ENCODE measurements around the gene CENPP.
"Not testable (repeated sequence)": the region's sequence is repeated elsewhere in the genome, so short reads cannot be mapped to it uniquely, and the experiment has no call there.

The CENPP gene

DNA sequence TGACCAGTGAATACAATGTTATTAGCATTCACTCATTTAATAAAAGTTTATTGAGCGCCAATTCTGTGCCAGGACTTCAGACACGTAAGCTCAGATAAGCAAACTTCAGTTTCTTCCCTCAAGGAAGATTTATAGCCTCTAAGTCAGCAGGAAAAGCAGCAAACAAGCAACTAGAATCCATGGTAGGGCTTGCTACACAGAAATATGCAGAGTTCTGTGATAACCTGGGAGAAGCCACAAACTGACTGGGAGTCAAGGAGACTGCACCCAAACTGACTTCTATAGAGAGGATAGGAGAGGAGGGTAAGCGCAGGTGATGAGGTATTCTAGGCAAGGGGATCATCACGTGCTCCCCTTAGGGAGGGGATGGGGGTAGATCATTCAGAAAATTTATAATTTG, 80.1 kb downstream of the CENPP start:
- no peak for DNase-seq (ENCODE audit: low spot score)
- in situ Hi-C loops (cut with MboI; ENCODE audit: low sequenced_read_pairs, unreplicated experiment) = no loop called here
- TF ChIP-seq, protein P1, sequence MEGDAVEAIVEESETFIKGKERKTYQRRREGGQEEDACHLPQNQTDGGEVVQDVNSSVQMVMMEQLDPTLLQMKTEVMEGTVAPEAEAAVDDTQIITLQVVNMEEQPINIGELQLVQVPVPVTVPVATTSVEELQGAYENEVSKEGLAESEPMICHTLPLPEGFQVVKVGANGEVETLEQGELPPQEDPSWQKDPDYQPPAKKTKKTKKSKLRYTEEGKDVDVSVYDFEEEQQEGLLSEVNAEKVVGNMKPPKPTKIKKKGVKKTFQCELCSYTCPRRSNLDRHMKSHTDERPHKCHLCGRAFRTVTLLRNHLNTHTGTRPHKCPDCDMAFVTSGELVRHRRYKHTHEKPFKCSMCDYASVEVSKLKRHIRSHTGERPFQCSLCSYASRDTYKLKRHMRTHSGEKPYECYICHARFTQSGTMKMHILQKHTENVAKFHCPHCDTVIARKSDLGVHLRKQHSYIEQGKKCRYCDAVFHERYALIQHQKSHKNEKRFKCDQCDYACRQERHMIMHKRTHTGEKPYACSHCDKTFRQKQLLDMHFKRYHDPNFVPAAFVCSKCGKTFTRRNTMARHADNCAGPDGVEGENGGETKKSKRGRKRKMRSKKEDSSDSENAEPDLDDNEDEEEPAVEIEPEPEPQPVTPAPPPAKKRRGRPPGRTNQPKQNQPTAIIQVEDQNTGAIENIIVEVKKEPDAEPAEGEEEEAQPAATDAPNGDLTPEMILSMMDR (IDR thresholded peaks at IDR 0.05; ENCODE audit: borderline replicate concordance, control extremely low read depth, extremely low read depth, insufficient read depth, missing control alignments) = no peak

DNA sequence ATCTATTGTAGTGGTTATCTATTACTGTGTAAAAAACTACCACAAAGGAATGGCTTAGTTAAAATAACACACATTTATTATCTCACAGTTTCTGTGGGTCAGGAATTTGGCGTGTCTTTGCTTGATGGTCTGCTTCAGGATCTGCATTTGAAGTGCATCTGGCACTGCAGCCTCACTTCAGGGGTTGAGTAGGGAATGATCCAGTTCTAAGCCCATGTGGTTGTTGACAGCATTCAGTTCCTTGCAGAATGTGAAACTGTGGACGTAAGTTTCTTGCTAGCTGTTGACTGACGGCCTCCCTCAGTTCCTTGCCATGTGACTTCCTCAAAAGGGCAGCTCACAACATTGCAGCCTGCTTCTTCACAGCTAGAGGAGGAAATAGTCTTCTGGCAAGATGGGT, 80.7 kb downstream of the CENPP start:
- peak; percentile 29 for DNase-seq (ENCODE audit: low spot score)
- TF ChIP-seq, protein P1 (IDR thresholded peaks at IDR 0.05; ENCODE audit: borderline replicate concordance, control extremely low read depth, extremely low read depth, insufficient read depth, missing control alignments) = no peak
- in situ Hi-C loops (cut with MboI; ENCODE audit: low sequenced_read_pairs, unreplicated experiment) = no loop called here

DNA sequence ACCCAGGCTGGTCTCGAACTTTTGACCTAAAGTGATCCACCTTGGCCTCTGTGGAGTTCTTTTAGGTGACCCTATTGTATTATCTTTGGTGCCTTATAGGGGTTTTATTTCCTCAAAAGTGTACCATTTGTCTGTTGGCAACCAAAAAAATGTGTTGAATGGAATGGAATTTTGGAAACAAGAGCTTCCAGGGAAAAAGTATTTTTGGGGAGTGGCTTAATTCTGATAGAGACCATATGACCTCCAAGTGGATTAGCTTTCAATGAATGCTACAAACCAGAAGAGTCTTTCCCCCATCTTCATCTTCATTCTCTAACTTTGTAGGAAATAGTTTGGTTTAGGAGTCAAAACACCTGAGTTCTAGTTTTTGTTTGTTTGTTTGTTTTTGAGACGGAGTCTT, 82.1 kb downstream of the CENPP start:
- in situ Hi-C loops (cut with MboI; ENCODE audit: low sequenced_read_pairs, unreplicated experiment) = no loop called here
- TF ChIP-seq, protein P1 (IDR thresholded peaks at IDR 0.05; ENCODE audit: borderline replicate concordance, control extremely low read depth, extremely low read depth, insufficient read depth, missing control alignments) = no peak
- no peak for DNase-seq (ENCODE audit: low spot score)

DNA sequence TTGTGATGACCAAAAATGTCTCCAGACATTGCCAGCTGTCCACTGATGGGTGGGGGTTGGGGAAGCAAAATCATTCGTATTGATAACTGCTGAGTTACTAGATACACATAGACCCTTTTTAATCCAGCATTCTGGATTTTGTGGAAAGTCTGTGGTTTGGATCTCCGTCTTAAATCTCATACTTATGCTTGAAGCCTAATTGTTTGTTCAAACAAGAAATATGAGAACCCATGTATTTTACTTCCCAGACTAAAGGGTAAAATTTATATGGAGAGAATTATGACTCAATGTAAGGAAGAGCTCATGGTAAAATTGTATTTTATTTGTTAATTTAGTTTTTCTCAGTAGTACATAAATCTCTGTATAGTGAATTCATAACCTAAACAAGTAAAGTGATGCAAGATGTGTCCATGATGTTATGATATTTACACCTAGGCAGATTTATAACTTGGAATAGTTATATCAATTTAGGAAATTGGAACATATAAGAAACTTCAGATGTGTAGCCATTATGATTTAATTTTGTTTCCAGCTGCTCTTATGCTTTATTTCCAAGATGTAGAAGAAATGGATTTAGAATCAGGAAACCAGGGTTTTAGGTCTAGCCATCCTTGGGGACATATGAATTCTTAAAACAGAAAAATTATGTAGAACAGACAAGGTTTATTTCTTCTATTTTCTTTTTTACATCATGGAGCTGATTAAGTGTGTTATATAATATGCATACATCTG, 83.2 kb downstream of the CENPP start:
- TF ChIP-seq, protein P1 (IDR thresholded peaks at IDR 0.05; ENCODE audit: borderline replicate concordance, control extremely low read depth, extremely low read depth, insufficient read depth, missing control alignments) = no peak

DNA sequence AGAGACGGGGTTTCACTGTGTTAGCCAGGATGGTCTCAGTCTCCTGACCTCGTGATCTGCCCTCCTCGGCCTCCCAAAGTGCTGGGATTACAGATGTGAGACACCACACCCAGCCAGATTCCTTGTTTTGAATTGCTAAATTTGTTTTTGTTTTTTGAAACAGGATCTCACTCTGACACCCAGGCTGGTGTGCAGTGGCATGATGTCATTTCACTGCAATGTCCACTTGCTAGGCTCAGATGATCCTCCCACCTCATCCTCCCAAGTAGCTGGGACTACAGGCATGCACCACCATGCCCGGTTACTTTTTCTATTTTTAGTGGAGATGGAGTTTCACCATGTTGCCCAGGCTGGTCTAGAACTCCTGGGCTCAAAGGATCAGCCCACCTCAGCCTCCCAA, 85.4 kb downstream of the CENPP start:
- DNase-seq (ENCODE audit: low spot score); in situ Hi-C loops (cut with MboI; ENCODE audit: low sequenced_read_pairs, unreplicated experiment): not testable (repeated sequence)

More for the DNA sequence above, 83.2 kb downstream of the CENPP start:
- DNase-seq (ENCODE audit: low spot score) = no peak
- in situ Hi-C loops (cut with MboI; ENCODE audit: low sequenced_read_pairs, unreplicated experiment) = no loop called here

DNA sequence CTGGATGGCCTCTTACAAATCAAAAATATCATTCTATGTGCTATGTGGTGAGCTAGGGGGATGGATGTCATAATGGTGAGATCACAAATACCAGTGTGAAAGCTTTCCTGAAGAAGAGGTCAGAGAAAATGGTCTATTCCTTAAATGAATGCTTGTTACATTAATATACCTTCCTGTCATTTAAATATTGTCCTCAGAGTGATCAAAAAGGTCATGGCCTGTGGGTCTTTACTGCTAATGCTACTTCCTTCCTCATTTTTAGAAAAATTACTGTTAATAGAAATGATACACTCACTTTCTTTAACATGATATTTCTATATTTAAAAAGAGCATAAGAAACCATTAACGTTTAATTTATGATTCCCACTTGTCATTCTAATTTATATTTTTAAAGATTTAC, 88.8 kb downstream of the CENPP start:
- TF ChIP-seq, protein P1 (IDR thresholded peaks at IDR 0.05; ENCODE audit: borderline replicate concordance, control extremely low read depth, extremely low read depth, insufficient read depth, missing control alignments) = no peak
- no peak for DNase-seq (ENCODE audit: low spot score)
- in situ Hi-C loops (cut with MboI; ENCODE audit: low sequenced_read_pairs, unreplicated experiment) = no loop called here

DNA sequence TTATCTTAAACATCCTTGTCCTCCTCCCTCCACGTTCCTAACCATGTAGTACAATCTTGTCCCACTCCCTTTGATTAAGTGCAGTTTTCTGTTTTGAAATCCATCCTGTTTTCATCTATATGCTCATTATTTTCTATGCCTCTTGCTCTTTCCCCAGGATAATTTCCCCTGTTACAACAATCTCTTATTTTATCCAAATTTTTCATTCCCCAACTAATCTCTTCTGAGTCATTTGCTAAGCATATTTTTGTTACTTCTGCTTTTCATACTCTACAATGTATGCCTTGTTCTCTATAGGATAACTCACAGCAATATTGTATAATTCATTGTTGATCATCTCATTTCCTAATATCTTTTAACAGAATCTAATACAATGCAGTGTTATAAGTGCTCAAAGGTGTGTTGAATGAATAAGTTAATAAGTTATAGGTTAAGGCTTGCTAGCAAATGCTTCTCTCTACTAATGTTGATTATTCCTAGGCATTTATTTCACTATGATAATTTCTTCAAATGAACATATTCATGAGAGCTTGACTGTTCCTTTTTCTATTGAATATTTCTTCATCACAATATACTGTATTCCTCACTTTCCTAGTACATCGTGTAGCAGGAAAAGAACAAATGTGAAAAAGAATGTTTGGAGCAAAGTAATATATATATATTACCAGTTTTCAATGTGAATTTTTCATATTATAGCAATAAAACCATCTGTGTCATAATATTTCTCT, 97.0 kb downstream of the CENPP start:
- in situ Hi-C loops (cut with MboI; ENCODE audit: low sequenced_read_pairs, unreplicated experiment) = no loop called here
- no peak for DNase-seq (ENCODE audit: low spot score)
- TF ChIP-seq, protein P1 (IDR thresholded peaks at IDR 0.05; ENCODE audit: borderline replicate concordance, control extremely low read depth, extremely low read depth, insufficient read depth, missing control alignments) = no peak

Data from GM13976 (cell line).